K562 (cell line): ENCODE measurements around the gene GAB2. TPM values are rescaled to one million over a fixed set of nuclear protein-coding genes. Genes with fewer than 3 reads are reported as not detected.

ENCODE experiments used
- ARID1B ChIP-seq: fragments of 450-650 bp; IDR thresholded peaks from 2 replicates; pipeline ENCODE4 v1.6.1; 2016; ENCODE audit warnings: antibody characterized with exemption, mild to moderate bottlenecking, inconsistent platforms
- BMI1 ChIP-seq: fragments of 150-350 bp; IDR thresholded peaks from 2 replicates; pipeline ENCODE4 v1.6.1; 2014; ENCODE audit warnings: low read length
- CHCHD3 ChIP-seq: fragments of 250-450 bp; sonication (Bioruptor Pico); IDR thresholded peaks from 2 replicates; pipeline ENCODE4 v2.1.2; 2022; ENCODE audit warnings: mild to moderate bottlenecking
- FOSL1 ChIP-seq: fragments of 200-800 bp; sonication (Bioruptor generic); conservative IDR thresholded peaks from 2 replicates; pipeline ENCODE4 v1.6.1; 2016; ENCODE audit warnings: missing genetic modification characterization, missing compliant biosample characterization
- HDAC8 ChIP-seq: fragments of 450-650 bp; IDR thresholded peaks from 2 replicates; pipeline ENCODE4 v1.6.1; 2016; ENCODE audit warnings: mild to moderate bottlenecking, missing genetic modification characterization, moderate library complexity, missing compliant biosample characterization
- POLR2AphosphoS2 ChIP-seq: IDR thresholded peaks from 2 replicates; pipeline ENCODE4 v1.6.1; 2012; ENCODE audit warnings: low read length, improper control_type of control experiment
- RBM22 ChIP-seq: fragments of 200-400 bp; formaldehyde crosslinking; IDR thresholded peaks from 2 replicates; pipeline ENCODE4 v1.6.1; 2018; ENCODE audit warnings: low read length, low read depth; ENCODE audit not compliant: poor library complexity, severe bottlenecking
- ZNF644 ChIP-seq: fragments of 200-800 bp; sonication (Bioruptor generic); IDR thresholded peaks from 2 replicates; pipeline ENCODE4 v1.6.1; 2016; ENCODE audit warnings: low read depth, missing genetic modification characterization, missing compliant biosample characterization
- ZNF780A ChIP-seq: fragments of 250-450 bp; sonication (Bioruptor Pico); IDR thresholded peaks from 2 replicates; pipeline ENCODE4 v1.5.0; 2021; ENCODE audit warnings: mild to moderate bottlenecking
- polyA plus RNA-seq, 8 experiments: library from polyadenylated mRNA; depleted of rRNA in 4 of 8; stranded (reverse) in 5 of 8; unstranded in 3 of 8; fragments of >200 nt; fragmentation: Nextera tagmentation in 2 of 8; fragmentation: Illumina TruSeq in 1 of 8; extraction: Ambion mirVana in 2 of 8; extraction: Trizol in 1 of 8; gene quantifications; 2 replicates each; pipeline versions ENCODE4 v1.2.1 to v1.2.3, GENCODE V29; 2011 to 2014; ENCODE audit warnings: inconsistent platforms in 1 of 8, missing spikeins in 1 of 8
- total RNA-seq, 7 experiments: library from RNA; depleted of rRNA in 6 of 7; stranded (reverse); fragments of >200 nt in 6 of 7; fragmentation: Illumina TruSeq in 2 of 7; extraction: Trizol in 2 of 7; gene quantifications; 2 replicates each; pipeline versions ENCODE4 v1.2.1 to v1.2.3, GENCODE V29; 2011 to 2021; ENCODE audit warnings: low replicate concordance in 1 of 7
- TF ChIP-seq, protein P1 (sequence below): fragments of 250-450 bp; sonication (Bioruptor Pico); IDR thresholded peaks from 2 replicates; pipeline ENCODE4 v1.9.0; 2021; ENCODE audit warnings: mild to moderate bottlenecking
- TF ChIP-seq, protein P2 (sequence below): fragments of 250-450 bp; sonication (Bioruptor Pico); IDR thresholded peaks from 2 replicates; pipeline ENCODE4 v1.5.0; 2021
- TF ChIP-seq, protein P3 (sequence below): fragments of 450-650 bp; IDR thresholded peaks from 2 replicates; pipeline ENCODE4 v1.6.1; 2016; ENCODE audit warnings: antibody characterized with exemption
- TF ChIP-seq, protein P4 (sequence below): fragments of 450-650 bp; conservative IDR thresholded peaks from 2 replicates; pipeline ENCODE4 v1.6.1; 2016; ENCODE audit warnings: missing genetic modification characterization, low read depth, mild to moderate bottlenecking, missing compliant biosample characterization, moderate library complexity
- TF ChIP-seq, protein P5 (sequence below): sonication (generic); formaldehyde crosslinking; IDR thresholded peaks from 2 replicates; pipeline ENCODE4 v1.4.0; 2020; ENCODE audit warnings: mild to moderate bottlenecking, missing genetic modification reagents
- TF ChIP-seq, protein P6 (sequence below): sonication (generic); formaldehyde crosslinking; IDR thresholded peaks from 2 replicates; pipeline ENCODE4 v1.8.1; 2023; ENCODE audit warnings: mild to moderate bottlenecking, missing genetic modification reagents
- TF ChIP-seq, protein P7 (sequence below): fragments of 450-650 bp; IDR thresholded peaks from 2 replicates; pipeline ENCODE4 v1.7.1; 2018; ENCODE audit warnings: mild to moderate bottlenecking, low read depth; ENCODE audit not compliant: partially characterized antibody

Gene GAB2
- total and polyA plus RNA-seq, 9 of the 15 experiments (the other 6 are each of a cell fraction or from before 2014, with no cell fraction given) = 2.3 to 35.2 (median 16.1) TPM

DNA sequence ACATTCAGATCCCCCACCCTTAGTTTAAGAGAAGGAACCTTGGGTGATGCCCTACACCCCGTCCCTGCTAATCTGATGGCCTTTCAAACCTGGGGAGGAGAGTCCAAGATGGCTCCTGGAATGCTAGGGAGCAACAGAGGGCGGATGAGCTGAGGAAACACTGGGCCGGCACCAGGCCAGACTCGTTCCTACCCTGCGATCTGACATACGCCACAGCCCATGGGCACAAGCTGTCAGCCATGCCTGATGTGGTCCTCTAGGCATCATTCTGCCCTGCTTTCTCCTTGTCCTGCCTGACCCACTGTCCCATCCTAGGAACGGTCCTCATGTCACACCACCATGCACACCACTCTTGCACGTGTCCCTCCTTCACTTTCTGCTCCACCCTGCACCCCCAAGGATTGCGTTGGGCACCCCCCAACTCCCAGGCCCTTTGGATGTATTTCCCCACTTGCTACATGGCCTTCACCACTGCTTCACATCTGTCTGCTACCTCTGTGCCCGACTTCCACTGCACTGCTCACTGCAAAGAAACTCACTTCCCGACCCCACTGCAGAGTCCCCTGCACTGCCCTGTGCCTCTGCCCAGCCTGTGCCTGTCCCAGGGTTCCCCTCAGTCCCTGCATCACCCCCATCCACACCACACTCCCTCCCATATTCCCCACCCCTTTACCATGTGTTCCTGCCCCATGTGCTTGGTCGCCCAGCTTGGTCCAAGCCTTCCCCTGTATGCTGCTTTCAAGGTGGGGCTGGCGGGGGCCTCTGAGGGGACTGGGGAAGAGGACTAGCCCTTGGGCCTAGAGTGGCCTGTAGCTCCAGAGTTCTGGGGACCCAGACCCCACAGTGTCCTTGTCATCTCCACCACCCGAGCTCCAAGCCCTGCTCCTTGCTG, 199.7 kb downstream of the GAB2 start (continued):
- TF ChIP-seq, protein P1, sequence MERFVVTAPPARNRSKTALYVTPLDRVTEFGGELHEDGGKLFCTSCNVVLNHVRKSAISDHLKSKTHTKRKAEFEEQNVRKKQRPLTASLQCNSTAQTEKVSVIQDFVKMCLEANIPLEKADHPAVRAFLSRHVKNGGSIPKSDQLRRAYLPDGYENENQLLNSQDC (CRISPR knock-in tag) = no peak
- TF ChIP-seq, protein P2, sequence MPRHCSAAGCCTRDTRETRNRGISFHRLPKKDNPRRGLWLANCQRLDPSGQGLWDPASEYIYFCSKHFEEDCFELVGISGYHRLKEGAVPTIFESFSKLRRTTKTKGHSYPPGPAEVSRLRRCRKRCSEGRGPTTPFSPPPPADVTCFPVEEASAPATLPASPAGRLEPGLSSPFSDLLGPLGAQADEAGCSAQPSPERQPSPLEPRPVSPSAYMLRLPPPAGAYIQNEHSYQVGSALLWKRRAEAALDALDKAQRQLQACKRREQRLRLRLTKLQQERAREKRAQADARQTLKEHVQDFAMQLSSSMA (CRISPR knock-in tag) = no peak
- TF ChIP-seq ARID1B (no peak), POLR2AphosphoS2 (peak; percentile 73; the same call in 1 of the 2 replicates), FOSL1 (tag) (no peak), RBM22 (peak; percentile 93), CHCHD3 (CRISPR knock-in tag) (no peak), HDAC8 (tag) (no peak), ZNF644 (tag) (no peak), ZNF780A (CRISPR knock-in tag) (no peak), BMI1 (no peak)
- TF ChIP-seq, protein P3, sequence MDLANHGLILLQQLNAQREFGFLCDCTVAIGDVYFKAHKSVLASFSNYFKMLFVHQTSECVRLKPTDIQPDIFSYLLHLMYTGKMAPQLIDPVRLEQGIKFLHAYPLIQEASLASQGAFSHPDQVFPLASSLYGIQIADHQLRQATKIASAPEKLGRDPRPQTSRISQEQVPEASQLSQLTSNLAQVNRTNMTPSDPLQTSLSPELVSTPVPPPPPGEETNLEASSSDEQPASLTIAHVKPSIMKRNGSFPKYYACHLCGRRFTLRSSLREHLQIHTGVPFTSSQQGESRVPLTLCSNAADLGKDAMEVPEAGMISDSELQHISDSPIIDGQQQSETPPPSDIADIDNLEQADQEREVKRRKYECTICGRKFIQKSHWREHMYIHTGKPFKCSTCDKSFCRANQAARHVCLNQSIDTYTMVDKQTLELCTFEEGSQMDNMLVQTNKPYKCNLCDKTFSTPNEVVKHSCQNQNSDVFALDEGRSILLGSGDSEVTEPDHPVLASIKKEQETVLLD = no peak
- TF ChIP-seq, protein P4, sequence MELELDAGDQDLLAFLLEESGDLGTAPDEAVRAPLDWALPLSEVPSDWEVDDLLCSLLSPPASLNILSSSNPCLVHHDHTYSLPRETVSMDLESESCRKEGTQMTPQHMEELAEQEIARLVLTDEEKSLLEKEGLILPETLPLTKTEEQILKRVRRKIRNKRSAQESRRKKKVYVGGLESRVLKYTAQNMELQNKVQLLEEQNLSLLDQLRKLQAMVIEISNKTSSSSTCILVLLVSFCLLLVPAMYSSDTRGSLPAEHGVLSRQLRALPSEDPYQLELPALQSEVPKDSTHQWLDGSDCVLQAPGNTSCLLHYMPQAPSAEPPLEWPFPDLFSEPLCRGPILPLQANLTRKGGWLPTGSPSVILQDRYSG (tag) = no peak
- TF ChIP-seq, protein P5, sequence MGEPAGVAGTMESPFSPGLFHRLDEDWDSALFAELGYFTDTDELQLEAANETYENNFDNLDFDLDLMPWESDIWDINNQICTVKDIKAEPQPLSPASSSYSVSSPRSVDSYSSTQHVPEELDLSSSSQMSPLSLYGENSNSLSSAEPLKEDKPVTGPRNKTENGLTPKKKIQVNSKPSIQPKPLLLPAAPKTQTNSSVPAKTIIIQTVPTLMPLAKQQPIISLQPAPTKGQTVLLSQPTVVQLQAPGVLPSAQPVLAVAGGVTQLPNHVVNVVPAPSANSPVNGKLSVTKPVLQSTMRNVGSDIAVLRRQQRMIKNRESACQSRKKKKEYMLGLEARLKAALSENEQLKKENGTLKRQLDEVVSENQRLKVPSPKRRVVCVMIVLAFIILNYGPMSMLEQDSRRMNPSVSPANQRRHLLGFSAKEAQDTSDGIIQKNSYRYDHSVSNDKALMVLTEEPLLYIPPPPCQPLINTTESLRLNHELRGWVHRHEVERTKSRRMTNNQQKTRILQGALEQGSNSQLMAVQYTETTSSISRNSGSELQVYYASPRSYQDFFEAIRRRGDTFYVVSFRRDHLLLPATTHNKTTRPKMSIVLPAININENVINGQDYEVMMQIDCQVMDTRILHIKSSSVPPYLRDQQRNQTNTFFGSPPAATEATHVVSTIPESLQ (CRISPR knock-in tag) = no peak
- TF ChIP-seq, protein P6, sequence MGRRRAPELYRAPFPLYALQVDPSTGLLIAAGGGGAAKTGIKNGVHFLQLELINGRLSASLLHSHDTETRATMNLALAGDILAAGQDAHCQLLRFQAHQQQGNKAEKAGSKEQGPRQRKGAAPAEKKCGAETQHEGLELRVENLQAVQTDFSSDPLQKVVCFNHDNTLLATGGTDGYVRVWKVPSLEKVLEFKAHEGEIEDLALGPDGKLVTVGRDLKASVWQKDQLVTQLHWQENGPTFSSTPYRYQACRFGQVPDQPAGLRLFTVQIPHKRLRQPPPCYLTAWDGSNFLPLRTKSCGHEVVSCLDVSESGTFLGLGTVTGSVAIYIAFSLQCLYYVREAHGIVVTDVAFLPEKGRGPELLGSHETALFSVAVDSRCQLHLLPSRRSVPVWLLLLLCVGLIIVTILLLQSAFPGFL (CRISPR knock-in tag) = no peak
- TF ChIP-seq, protein P7, sequence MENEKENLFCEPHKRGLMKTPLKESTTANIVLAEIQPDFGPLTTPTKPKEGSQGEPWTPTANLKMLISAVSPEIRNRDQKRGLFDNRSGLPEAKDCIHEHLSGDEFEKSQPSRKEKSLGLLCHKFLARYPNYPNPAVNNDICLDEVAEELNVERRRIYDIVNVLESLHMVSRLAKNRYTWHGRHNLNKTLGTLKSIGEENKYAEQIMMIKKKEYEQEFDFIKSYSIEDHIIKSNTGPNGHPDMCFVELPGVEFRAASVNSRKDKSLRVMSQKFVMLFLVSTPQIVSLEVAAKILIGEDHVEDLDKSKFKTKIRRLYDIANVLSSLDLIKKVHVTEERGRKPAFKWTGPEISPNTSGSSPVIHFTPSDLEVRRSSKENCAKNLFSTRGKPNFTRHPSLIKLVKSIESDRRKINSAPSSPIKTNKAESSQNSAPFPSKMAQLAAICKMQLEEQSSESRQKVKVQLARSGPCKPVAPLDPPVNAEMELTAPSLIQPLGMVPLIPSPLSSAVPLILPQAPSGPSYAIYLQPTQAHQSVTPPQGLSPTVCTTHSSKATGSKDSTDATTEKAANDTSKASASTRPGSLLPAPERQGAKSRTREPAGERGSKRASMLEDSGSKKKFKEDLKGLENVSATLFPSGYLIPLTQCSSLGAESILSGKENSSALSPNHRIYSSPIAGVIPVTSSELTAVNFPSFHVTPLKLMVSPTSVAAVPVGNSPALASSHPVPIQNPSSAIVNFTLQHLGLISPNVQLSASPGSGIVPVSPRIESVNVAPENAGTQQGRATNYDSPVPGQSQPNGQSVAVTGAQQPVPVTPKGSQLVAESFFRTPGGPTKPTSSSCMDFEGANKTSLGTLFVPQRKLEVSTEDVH = peak; percentile 36
